SU-DHL-6 (cell line): ENCODE results near the gene ATP1B2.

Experiments
- H2AFZ ChIP-seq: fragments of 200-600 bp; sonication (generic); 2 replicates; pipeline ENCODE4 v1.6.1; 2014; ENCODE audit warnings: low read depth, mild to moderate bottlenecking, moderate library complexity, mixed read lengths, antibody characterized with exemption, low read length; ENCODE audit not compliant: severe bottlenecking
- H3F3A ChIP-seq: fragments of 200-600 bp; shearing (Covaris generic); 2 replicates; pipeline ENCODE4 v1.6.0; 2016; ENCODE audit warnings: antibody characterized with exemption, mild to moderate bottlenecking; ENCODE audit not compliant: insufficient read depth
- H3K27ac ChIP-seq: fragments of 200-600 bp; sonication (generic); 2 replicates; pipeline ENCODE4 v1.5.1; 2016; ENCODE audit warnings: low read depth, mild to moderate bottlenecking, low read length, moderate library complexity, mixed read lengths
- H3K27me3 ChIP-seq: fragments of 200-600 bp; sonication (generic), shearing (Covaris generic); 2 replicates; pipeline ENCODE4 v1.6.0; 2014; ENCODE audit warnings: mild to moderate bottlenecking, low read length
- H3K36me3 ChIP-seq: fragments of 200-600 bp; sonication (generic); 2 replicates; pipeline ENCODE4 v1.6.1; 2014; ENCODE audit warnings: mild to moderate bottlenecking, low read length, mixed read lengths
- H3K4me2 ChIP-seq: fragments of 300-600, 200-600 bp; shearing (Covaris generic), sonication (generic); 2 replicates; pipeline ENCODE4 v1.6.0; 2014; ENCODE audit warnings: low read length, low read depth, mild to moderate bottlenecking; ENCODE audit not compliant: poor library complexity, severe bottlenecking
- H3K4me3 ChIP-seq: fragments of 200-600 bp; sonication (generic); 2 replicates; pipeline ENCODE4 v1.5.1; 2014; ENCODE audit warnings: antibody characterized with exemption, low read length, mild to moderate bottlenecking, mixed read lengths; ENCODE audit not compliant: insufficient read depth, poor library complexity, severe bottlenecking
- H3K79me2 ChIP-seq: fragments of 200-600 bp; sonication (generic); 2 replicates; pipeline ENCODE4 v1.6.1; 2014; ENCODE audit warnings: mild to moderate bottlenecking, low read length, moderate library complexity; ENCODE audit not compliant: insufficient read depth
- H3K9ac ChIP-seq: fragments of 200-600 bp; sonication (generic); 2 replicates; pipeline ENCODE4 v1.7.0; 2014; ENCODE audit warnings: mild to moderate bottlenecking, low read length
- H3K9me2 ChIP-seq: fragments of 200-600 bp; sonication (generic); replicated peaks from 2 replicates; pipeline ENCODE4 v1.6.1; 2014; ENCODE audit warnings: low read length; ENCODE audit not compliant: insufficient read depth
- H3K9me3 ChIP-seq: fragments of 200-600 bp; sonication (generic); 2 replicates; pipeline ENCODE4 v1.6.1; 2014; ENCODE audit warnings: low read length, mixed read lengths; ENCODE audit not compliant: insufficient read depth
- H4K20me1 ChIP-seq: fragments of 200-600 bp; sonication (generic); 2 replicates; pipeline ENCODE4 v1.6.1; 2014; ENCODE audit warnings: low read depth, mild to moderate bottlenecking, antibody characterized with exemption, low read length, moderate library complexity, mixed read lengths
- EZH2phosphoT487 ChIP-seq: fragments of 200-600 bp; sonication (generic), shearing (Covaris generic); conservative IDR thresholded peaks from 2 replicates; pipeline ENCODE4 v1.6.1; 2018; ENCODE audit warnings: mild to moderate bottlenecking, antibody characterized with exemption, low read length, moderate library complexity, mixed read lengths
- TF ChIP-seq, protein P1 (sequence below): fragments of 200-600 bp; sonication (generic); IDR thresholded peaks from one replicate; pipeline ENCODE4 v1.5.1; 2017; ENCODE audit warnings: antibody characterized with exemption, mild to moderate bottlenecking, low read length, moderate library complexity; ENCODE audit not compliant: insufficient read depth, poor library complexity, severe bottlenecking

ATP1B2 gene

DNA sequence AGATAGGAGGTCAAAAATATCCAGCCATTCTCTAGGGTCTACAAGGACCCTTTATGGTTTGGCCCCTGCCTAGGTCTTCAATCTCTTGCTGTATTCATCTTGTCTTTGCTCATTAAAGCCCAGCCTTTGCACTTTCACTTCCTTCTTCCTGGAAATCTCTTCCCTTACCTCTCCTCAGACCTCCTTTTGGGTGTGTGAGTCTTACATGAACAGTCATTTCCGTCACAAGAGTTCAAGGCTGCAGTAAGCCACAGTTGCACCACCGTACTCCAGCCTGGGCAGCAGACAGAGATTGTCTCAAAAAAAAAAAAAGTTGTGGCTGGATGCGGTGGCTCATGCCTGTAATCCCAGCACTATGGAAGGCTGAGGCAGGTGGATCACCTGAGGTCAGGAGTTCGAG lies 6.0 kb upstream of the ATP1B2 start:
- TF ChIP-seq EZH2phosphoT487, result no peak
- TF ChIP-seq, protein P1, sequence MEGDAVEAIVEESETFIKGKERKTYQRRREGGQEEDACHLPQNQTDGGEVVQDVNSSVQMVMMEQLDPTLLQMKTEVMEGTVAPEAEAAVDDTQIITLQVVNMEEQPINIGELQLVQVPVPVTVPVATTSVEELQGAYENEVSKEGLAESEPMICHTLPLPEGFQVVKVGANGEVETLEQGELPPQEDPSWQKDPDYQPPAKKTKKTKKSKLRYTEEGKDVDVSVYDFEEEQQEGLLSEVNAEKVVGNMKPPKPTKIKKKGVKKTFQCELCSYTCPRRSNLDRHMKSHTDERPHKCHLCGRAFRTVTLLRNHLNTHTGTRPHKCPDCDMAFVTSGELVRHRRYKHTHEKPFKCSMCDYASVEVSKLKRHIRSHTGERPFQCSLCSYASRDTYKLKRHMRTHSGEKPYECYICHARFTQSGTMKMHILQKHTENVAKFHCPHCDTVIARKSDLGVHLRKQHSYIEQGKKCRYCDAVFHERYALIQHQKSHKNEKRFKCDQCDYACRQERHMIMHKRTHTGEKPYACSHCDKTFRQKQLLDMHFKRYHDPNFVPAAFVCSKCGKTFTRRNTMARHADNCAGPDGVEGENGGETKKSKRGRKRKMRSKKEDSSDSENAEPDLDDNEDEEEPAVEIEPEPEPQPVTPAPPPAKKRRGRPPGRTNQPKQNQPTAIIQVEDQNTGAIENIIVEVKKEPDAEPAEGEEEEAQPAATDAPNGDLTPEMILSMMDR, result no peak
- Histone ChIP-seq H4K20me1 (no peaks in the 10 kb centered on the region), H3K9me2 (no peaks in the 10 kb centered on the region), H3F3A (no peaks in the 10 kb centered on the region), H3K4me2 (no peak overlapping the region), H3K27me3 (no peaks in the 10 kb centered on the region), H3K79me2 (no peaks in the 10 kb centered on the region), H3K4me3 (no peak overlapping the region), H3K27ac (no peak overlapping the region), H3K9me3 (no peaks in the 10 kb centered on the region), H2AFZ (no peak overlapping the region), H3K9ac (no peak overlapping the region), H3K36me3 (no peaks in the 10 kb centered on the region)

DNA sequence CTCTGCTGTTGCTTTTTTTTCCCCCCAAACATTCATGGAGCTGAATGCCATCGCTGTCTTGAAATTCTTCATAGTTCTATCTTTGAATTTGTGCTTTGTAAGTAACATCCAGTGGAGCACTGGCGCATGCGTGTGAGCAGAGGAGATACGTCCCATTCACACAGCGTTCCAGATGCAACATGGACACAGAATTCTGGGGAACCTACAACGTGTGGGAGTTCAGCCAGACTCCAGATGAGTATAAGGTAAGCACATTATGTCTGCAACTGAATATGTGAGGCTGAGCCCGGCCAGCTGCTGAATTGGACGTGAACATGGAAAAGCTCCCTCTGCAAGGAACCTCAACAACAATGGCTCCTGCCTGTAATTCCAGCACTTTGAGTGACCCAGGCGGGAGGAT lies 4.3 kb upstream of the ATP1B2 start:
- Histone ChIP-seq H3K4me2 (no peak overlapping the region), H3F3A (no peaks in the 10 kb centered on the region), H3K4me3 (no peak overlapping the region), H4K20me1 (no peaks in the 10 kb centered on the region), H3K9ac (no peak overlapping the region), H3K79me2 (no peaks in the 10 kb centered on the region), H3K27me3 (no peaks in the 10 kb centered on the region), H3K9me3 (no peaks in the 10 kb centered on the region), H2AFZ (no peak overlapping the region), H3K9me2 (no peaks in the 10 kb centered on the region), H3K27ac (no peak overlapping the region), H3K36me3 (no peaks in the 10 kb centered on the region)
- TF ChIP-seq, protein P1, result no peak
- no peak for TF ChIP-seq EZH2phosphoT487

DNA sequence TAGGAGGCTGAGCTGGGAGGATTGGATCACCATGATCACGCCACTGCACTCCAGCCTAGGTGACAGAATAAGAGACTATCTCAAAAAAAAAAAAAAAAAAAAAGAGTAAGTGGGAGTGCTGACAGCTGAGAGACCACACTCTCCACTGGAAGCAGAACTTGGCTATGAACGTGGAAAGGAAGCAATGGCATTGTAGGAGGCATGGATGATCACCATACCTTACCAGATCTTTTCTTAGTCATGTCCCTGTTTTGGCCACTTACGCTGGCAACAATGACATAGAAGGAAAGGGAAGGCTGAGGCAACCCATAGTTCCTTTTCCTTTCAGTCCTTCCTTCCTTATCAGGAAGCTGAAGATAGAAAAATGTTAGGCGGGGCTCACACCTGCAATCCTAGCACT lies 3.7 kb upstream of the ATP1B2 start:
- no peaks in the 10 kb centered on the region for H3K27me3 ChIP-seq
- H4K20me1 ChIP-seq, result no peaks in the 10 kb centered on the region
- no peak overlapping the region for H2AFZ ChIP-seq
- no peak overlapping the region for H3K4me3 ChIP-seq
- no peak overlapping the region for H3K27ac ChIP-seq
- no peaks in the 10 kb centered on the region for H3K36me3 ChIP-seq
- H3F3A ChIP-seq, result no peaks in the 10 kb centered on the region
- TF ChIP-seq, protein P1, result no peak
- TF ChIP-seq EZH2phosphoT487, result no peak
- no peaks in the 10 kb centered on the region for H3K9me2 ChIP-seq
- no peak overlapping the region for H3K4me2 ChIP-seq
- no peak overlapping the region for H3K9ac ChIP-seq
- H3K9me3 ChIP-seq, result no peaks in the 10 kb centered on the region
- H3K79me2 ChIP-seq, result no peaks in the 10 kb centered on the region
